IMR-90 (cell line): Measurements from ENCODE around the gene FBXO30. TPM values are rescaled to one million over a fixed set of nuclear protein-coding genes. Genes with fewer than 3 reads are reported as not detected.

Experiments used
- ATAC-seq: fragments of 200-7000 bp; cut with Tn5 transposase; 2 replicates; pipeline ENCODE4 v1.9.1; 2020; ENCODE audit warnings: low read depth, mild to moderate bottlenecking, moderate library complexity
- BruUV-seq: library from RNA; stranded (reverse); fragments of 400-500 nt; replicated peaks from 2 replicates; lab custom pipeline; 2021; lab: Mats Ljungman, UMichigan
- CTCF ChIA-PET: fragments of 300-600 bp; formaldehyde crosslinking; extraction: SDS; loops from one replicate; lab custom pipeline; 2021; ENCODE audit warnings: antibody characterized with exemption; lab: Yijun Ruan, JAX
- POLR2A ChIA-PET: fragments of 300-600 bp; sonication (Branson Sonifier 250); formaldehyde crosslinking; loops from one replicate; lab custom pipeline; 2022; ENCODE audit warnings: antibody characterized with exemption; ENCODE audit not compliant: unreplicated experiment; lab: Charles Lee
- DNase-seq: peaks from one replicate; pipeline ENCODE4 v3.0.0; 2013
- H2AFZ ChIP-seq: replicated peaks from 2 replicates; pipeline ENCODE3; 2013; ENCODE audit warnings: low read length, mild to moderate bottlenecking; ENCODE audit not compliant: poor library complexity
- H2AK5ac ChIP-seq: 2 replicates; pipeline ENCODE4 v1.6.1; 2013; ENCODE audit warnings: low read depth, low read length, inconsistent platforms
- H2AK9ac ChIP-seq: replicated peaks from 2 replicates; pipeline ENCODE3; 2013; ENCODE audit warnings: mild to moderate bottlenecking, low read depth, low read length, moderate library complexity; ENCODE audit not compliant: poor library complexity
- H2BK120ac ChIP-seq: 2 replicates; pipeline ENCODE4 v1.6.1; 2013; ENCODE audit warnings: low read depth, low read length, inconsistent platforms
- H2BK15ac ChIP-seq: 3 replicates; pipeline ENCODE4 v1.6.1; 2013; ENCODE audit warnings: low read depth, low read length, inconsistent platforms
- H2BK20ac ChIP-seq: 2 replicates; pipeline ENCODE4 v1.6.1; 2013; ENCODE audit warnings: low read depth, mild to moderate bottlenecking, inconsistent platforms, low read length, moderate library complexity
- H2BK5ac ChIP-seq: 2 replicates; pipeline ENCODE4 v1.6.1; 2013; ENCODE audit warnings: mild to moderate bottlenecking, low read depth, low read length, inconsistent platforms; ENCODE audit not compliant: poor library complexity, severe bottlenecking
- H3K14ac ChIP-seq: replicated peaks from 2 replicates; pipeline ENCODE4 v1.6.1; 2013; ENCODE audit warnings: low read depth, low read length, inconsistent platforms
- H3K18ac ChIP-seq: 2 replicates; pipeline ENCODE4 v1.6.1; 2013; ENCODE audit warnings: low read depth, low read length, control low read depth
- H3K23ac ChIP-seq: 2 replicates; pipeline ENCODE4 v1.6.1; 2013; ENCODE audit warnings: low read depth, low read length, inconsistent platforms
- H3K27ac ChIP-seq: 2 replicates; pipeline ENCODE4 v1.5.1; 2013; ENCODE audit warnings: mild to moderate bottlenecking, control low read depth, low read length; ENCODE audit not compliant: insufficient read depth
- H3K27me3 ChIP-seq: 2 replicates; pipeline ENCODE4 v1.6.1; 2013; ENCODE audit warnings: low read length; ENCODE audit not compliant: control insufficient read depth, insufficient read depth
- H3K36me3 ChIP-seq: 2 replicates; pipeline ENCODE4 v1.6.1; 2013; ENCODE audit warnings: low read length, mixed read lengths; ENCODE audit not compliant: control insufficient read depth, insufficient read depth
- H3K4ac ChIP-seq: 2 replicates; pipeline ENCODE4 v1.6.1; 2013; ENCODE audit warnings: low read depth, low read length, inconsistent platforms
- H3K4me1 ChIP-seq: 2 replicates; pipeline ENCODE4 v1.6.1; 2013; ENCODE audit warnings: low read length, mixed read lengths; ENCODE audit not compliant: control insufficient read depth, insufficient read depth
- H3K4me2 ChIP-seq: 2 replicates; pipeline ENCODE4 v1.6.1; 2013; ENCODE audit warnings: low read depth, mild to moderate bottlenecking, control low read depth, low read length, moderate library complexity
- H3K4me3 ChIP-seq: 2 replicates; pipeline ENCODE4 v1.5.1; 2013; ENCODE audit warnings: low read depth, mild to moderate bottlenecking, control low read depth, low read length, moderate library complexity; ENCODE audit not compliant: insufficient read depth
- H3K56ac ChIP-seq: 2 replicates; pipeline ENCODE4 v1.6.1; 2013; ENCODE audit warnings: low read length, inconsistent platforms; ENCODE audit not compliant: insufficient read depth; ENCODE audit errors: extremely low read depth
- H3K79me1 ChIP-seq, 2 experiments: 2 replicates each; pipeline ENCODE4 v1.6.1; 2013; ENCODE audit warnings: low read length in 2 of 2, inconsistent platforms in 1 of 2, low read depth in 1 of 2
- H3K9ac ChIP-seq: 2 replicates; pipeline ENCODE4 v1.6.1; 2013; ENCODE audit warnings: low read depth, low read length, control low read depth
- H3K9me1 ChIP-seq: 2 replicates; pipeline ENCODE4 v1.6.1; 2013; ENCODE audit warnings: low read length, inconsistent platforms; ENCODE audit not compliant: insufficient read depth
- H3K9me3 ChIP-seq: 2 replicates; pipeline ENCODE4 v1.6.1; 2013; ENCODE audit warnings: low read length; ENCODE audit not compliant: control insufficient read depth, insufficient read depth
- H4K20me1 ChIP-seq: 2 replicates; pipeline ENCODE4 v1.6.1; 2013; ENCODE audit warnings: low read length, inconsistent platforms; ENCODE audit not compliant: insufficient read depth
- H4K5ac ChIP-seq: 2 replicates; pipeline ENCODE4 v1.6.1; 2013; ENCODE audit warnings: mild to moderate bottlenecking, low read depth, low read length, control low read depth
- H4K8ac ChIP-seq, 2 experiments: 2 replicates each; pipeline ENCODE4 v1.6.1; 2013; ENCODE audit warnings: low read depth in 2 of 2, low read length in 2 of 2, control low read depth in 1 of 2, inconsistent platforms in 1 of 2
- H4K91ac ChIP-seq: 2 replicates; pipeline ENCODE4 v1.6.1; 2013; ENCODE audit warnings: low read depth, low read length, inconsistent platforms; ENCODE audit not compliant: insufficient read depth
- BHLHE40 ChIP-seq: fragments of 150-350 bp; IDR thresholded peaks from 2 replicates; pipeline ENCODE4 v1.6.1; 2016; ENCODE audit warnings: mild to moderate bottlenecking, low read depth, low read length
- CEBPB ChIP-seq: IDR thresholded peaks from 2 replicates; pipeline ENCODE4 v1.6.1; 2012; ENCODE audit warnings: low read depth, low read length, improper control_type of control experiment
- CHD1 ChIP-seq: IDR thresholded peaks from 2 replicates; pipeline ENCODE4 v1.6.1; 2012; ENCODE audit warnings: low read depth, low read length, improper control_type of control experiment
- MAFK ChIP-seq: IDR thresholded peaks from 2 replicates; pipeline ENCODE4 v1.6.1; 2012; ENCODE audit warnings: low read depth, low read length, improper control_type of control experiment
- MXI1 ChIP-seq: IDR thresholded peaks from 2 replicates; pipeline ENCODE4 v1.6.1; 2012; ENCODE audit warnings: low read depth, mild to moderate bottlenecking, low read length, moderate library complexity, borderline replicate concordance
- POLR2A ChIP-seq: IDR thresholded peaks from 2 replicates; pipeline ENCODE4 v1.6.1; 2012; ENCODE audit warnings: mild to moderate bottlenecking, low read depth, low read length
- RAD21 ChIP-seq: IDR thresholded peaks from 2 replicates; pipeline ENCODE4 v1.6.1; 2012; ENCODE audit warnings: low read length, improper control_type of control experiment
- dilution Hi-C: fragments of 300-500 bp; cut with HindIII; formaldehyde crosslinking; loops from one replicate; pipeline ENCODE4 v1.14.3; 2018; ENCODE audit warnings: low sequenced_read_pairs; ENCODE audit not compliant: unreplicated experiment
- in situ Hi-C: fragments of 300-500 bp; cut with MboI; formaldehyde crosslinking; loops from 3 replicates; pipeline ENCODE4 v1.14.3; 2019; ENCODE audit warnings: low sequenced_read_pairs, inconsistent platforms, mixed read lengths
- intact Hi-C: fragments of 100-400 bp; cut with micrococcal nuclease; formaldehyde crosslinking; loops from 2 replicates; pipeline ENCODE4 v1.10.0; 2022
- polyA plus RNA-seq, 3 experiments: library from polyadenylated mRNA; depleted of rRNA; stranded (reverse); fragments of >200 nt; gene quantifications; 2 replicates each; pipeline ENCODE4 v1.2.3, GENCODE V29; 2012; ENCODE audit warnings: low replicate concordance in 1 of 3
- total RNA-seq: library from RNA; depleted of rRNA; stranded (reverse); fragments of >200 nt; gene quantifications from 2 replicates; pipeline ENCODE4 v1.2.3, GENCODE V29; 2012

Gene FBXO30
- total and polyA plus RNA-seq, 2 of the 4 experiments (the other 2 are of a cell fraction), result 3.1 to 9.3 TPM

DNA sequence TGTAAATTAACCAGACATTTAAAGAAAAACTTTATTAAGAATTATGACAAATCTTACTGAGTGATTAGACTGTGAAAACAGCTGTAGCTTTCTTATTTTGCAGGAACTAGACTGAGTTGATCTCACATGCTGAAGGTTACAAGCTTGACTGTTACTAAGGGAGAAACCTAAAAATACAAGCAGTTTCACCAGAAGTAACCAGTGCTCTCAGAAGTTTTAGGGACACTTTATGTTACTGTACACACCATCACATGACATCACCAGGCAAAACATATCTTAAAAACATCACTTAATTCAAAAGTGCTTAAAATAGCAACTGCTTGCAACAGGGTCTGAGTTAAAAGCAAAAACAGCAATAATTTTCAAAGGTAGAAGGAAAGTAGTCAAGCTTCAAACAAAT, 5.4 kb downstream of the FBXO30 start:
- Histone ChIP-seq H3K36me3 (peaks cover 17% of the 10 kb centered on the region), H3K27ac (no peak overlapping the region), H3K79me1 (peaks cover 25 to 57% of the 10 kb centered on the region in 2 experiments), H2AK9ac (no peak overlapping the region), H4K91ac (no peak overlapping the region), H3K9ac (no peak overlapping the region), H4K20me1 (peaks cover 42% of the 10 kb centered on the region), H4K5ac (no peak overlapping the region), H3K4me3 (no peak overlapping the region), H2BK120ac (no peak overlapping the region), H3K14ac (no peak overlapping the region), H3K4ac (no peak overlapping the region), H2BK20ac (no peak overlapping the region), H3K9me3 (no peaks in the 10 kb centered on the region), H3K4me1 (peaks cover 4% of the 10 kb centered on the region), H2BK15ac (no peak overlapping the region), H3K18ac (peak overlapping the region; percentile 16; the same call in 1 of the 2 replicates), H3K56ac (no peak overlapping the region), H3K23ac (no peak overlapping the region), H2AFZ (no peak overlapping the region), H2BK5ac (no peak overlapping the region), H3K9me1 (peaks cover 5% of the 10 kb centered on the region), H4K8ac (no peak overlapping the region), H2AK5ac (no peak overlapping the region), H3K27me3 (no peaks in the 10 kb centered on the region), H3K4me2 (no peak overlapping the region)
- ATAC-seq (no peak), DNase-seq (no peak)
- intact Hi-C loops (no loop called here), dilution Hi-C loops (no loop called here), in situ Hi-C loops (no loop called here)
- CTCF ChIA-PET, result no interaction called here
- POLR2A ChIA-PET, result no interaction called here
- BruUV-seq, result no TSS peak
- TF ChIP-seq CHD1, result no peak
- no peak for TF ChIP-seq MAFK
- TF ChIP-seq POLR2A, result no peak
- no peak for TF ChIP-seq MXI1
- TF ChIP-seq RAD21, result no peak
- no peak for TF ChIP-seq BHLHE40
- TF ChIP-seq CEBPB, result no peak
